NOMO-1 treated with dmso at 0.1 percent for 144 hours (cell line): Measurements from ENCODE around the gene CREBBP.

ENCODE experiments used
- DNase-seq: peaks from one replicate; lab custom pipeline; 2025; ENCODE audit not compliant: unreplicated experiment; lab: John Stamatoyannopoulos, UW

CREBBP gene

GRCh38 chr16:3825103-3825502, 55.4 kb downstream of the CREBBP start:
- DNase-seq = no peak

GRCh38 chr16:3824121-3824795, 56.3 kb downstream of the CREBBP start:
- no peak for DNase-seq

GRCh38 chr16:3823427-3823826, 57.1 kb downstream of the CREBBP start:
- DNase-seq = no peak

GRCh38 chr16:3822366-3823045, 58.0 kb downstream of the CREBBP start:
- DNase-seq = no peak

- DNase-seq = no peak
Observed at GRCh38 chr16:3821184-3821583, 59.3 kb downstream of the CREBBP start.

- DNase-seq = no peak
Observed at GRCh38 chr16:3819746-3820724, 60.5 kb downstream of the CREBBP start.

GRCh38 chr16:3819175-3819527, 61.4 kb downstream of the CREBBP start:
- DNase-seq = no peak

GRCh38 chr16:3816326-3816725, 64.2 kb downstream of the CREBBP start:
- DNase-seq = no peak

- no peak for DNase-seq
Observed at GRCh38 chr16:3814755-3815154, 65.8 kb downstream of the CREBBP start.

- no peak for DNase-seq
Observed at GRCh38 chr16:3812469-3813172, 67.9 kb downstream of the CREBBP start.

- no peak for DNase-seq
Observed at GRCh38 chr16:3810818-3811217, 69.7 kb downstream of the CREBBP start.

- no peak for DNase-seq
Observed at GRCh38 chr16:3810198-3810664, 70.3 kb downstream of the CREBBP start.

- no peak for DNase-seq
Observed at GRCh38 chr16:3808308-3809063, 72.0 kb downstream of the CREBBP start.

- DNase-seq = no peak
Observed at GRCh38 chr16:3807425-3808123, 72.9 kb downstream of the CREBBP start.

- DNase-seq = no peak
Observed at GRCh38 chr16:3804426-3805016, 76.0 kb downstream of the CREBBP start.

- DNase-seq = no peak
Observed at GRCh38 chr16:3800477-3801270, 79.8 kb downstream of the CREBBP start.

GRCh38 chr16:3800019-3800418, 80.5 kb downstream of the CREBBP start:
- no peak for DNase-seq

- no peak for DNase-seq
Observed at GRCh38 chr16:3799354-3799753, 81.2 kb downstream of the CREBBP start.
